H9 (cell line): ENCODE data around the gene LRMDA. TPM values are rescaled to one million over a fixed set of nuclear protein-coding genes. Genes with fewer than 3 reads are reported as not detected.

Experiments used
- DNase-seq: peaks from one replicate; pipeline ENCODE4 v3.0.0-alpha.2; 2017
- H2AFZ ChIP-seq: one replicate; pipeline ENCODE4 v1.6.1; 2013; ENCODE audit warnings: mild to moderate bottlenecking, low read length, control low read depth, moderate library complexity
- H2AK5ac ChIP-seq: 2 replicates; pipeline ENCODE4 v1.6.1; 2013; ENCODE audit warnings: low read length, control low read depth, mixed read lengths; ENCODE audit not compliant: insufficient read length
- H2BK120ac ChIP-seq: one replicate; pipeline ENCODE4 v1.6.1; 2013; ENCODE audit warnings: low read depth, mild to moderate bottlenecking, low read length, control low read depth, inconsistent platforms; ENCODE audit not compliant: poor library complexity, severe bottlenecking
- H2BK12ac ChIP-seq: 2 replicates; pipeline ENCODE4 v1.6.1; 2013; ENCODE audit warnings: low read length, control low read depth, mixed read lengths, low read depth; ENCODE audit not compliant: insufficient read length
- H2BK15ac ChIP-seq: 2 replicates; pipeline ENCODE4 v1.6.1; 2013; ENCODE audit warnings: low read depth, low read length, control low read depth
- H2BK20ac ChIP-seq: one replicate; pipeline ENCODE4 v1.6.1; 2013; ENCODE audit warnings: low read depth, mild to moderate bottlenecking, low read length, control low read depth, inconsistent platforms; ENCODE audit not compliant: poor library complexity, severe bottlenecking
- H2BK5ac ChIP-seq: 2 replicates; pipeline ENCODE4 v1.6.1; 2013; ENCODE audit warnings: low read length, control low read depth, mixed read lengths; ENCODE audit not compliant: insufficient read length
- H3K14ac ChIP-seq: 2 replicates; pipeline ENCODE4 v1.6.1; 2013; ENCODE audit warnings: low read length, control low read depth; ENCODE audit not compliant: insufficient read depth
- H3K18ac ChIP-seq: 2 replicates; pipeline ENCODE4 v1.6.1; 2013; ENCODE audit warnings: low read depth, mild to moderate bottlenecking, mixed read lengths, low read length, control low read depth; ENCODE audit not compliant: insufficient read length
- H3K23ac ChIP-seq: 2 replicates; pipeline ENCODE4 v1.6.1; 2013; ENCODE audit warnings: low read length, control low read depth, mixed read lengths, low read depth; ENCODE audit not compliant: insufficient read length
- H3K23me2 ChIP-seq: 2 replicates; pipeline ENCODE4 v1.6.1; 2013; ENCODE audit warnings: low read depth, mild to moderate bottlenecking, mixed read lengths, low read length, control low read depth; ENCODE audit not compliant: insufficient read length, poor library complexity, severe bottlenecking
- H3K27ac ChIP-seq: 2 replicates; pipeline ENCODE4 v1.5.1; 2013; ENCODE audit warnings: low read length, control low read depth, mixed read lengths, low read depth; ENCODE audit not compliant: insufficient read length
- H3K27me3 ChIP-seq: 2 replicates; pipeline ENCODE4 v1.6.1; 2013; ENCODE audit warnings: low read length, control low read depth, inconsistent platforms; ENCODE audit not compliant: insufficient read depth
- H3K4ac ChIP-seq: 2 replicates; pipeline ENCODE4 v1.6.1; 2013; ENCODE audit warnings: low read depth, mild to moderate bottlenecking, control low read depth, inconsistent platforms, low read length, moderate library complexity
- H3K4me1 ChIP-seq: 2 replicates; pipeline ENCODE4 v1.6.1; 2013; ENCODE audit warnings: low read length, control low read depth, inconsistent platforms; ENCODE audit not compliant: insufficient read depth
- H3K4me2 ChIP-seq: 2 replicates; pipeline ENCODE4 v1.6.1; 2013; ENCODE audit warnings: low read length, control low read depth, mixed read lengths; ENCODE audit not compliant: insufficient read length, insufficient read depth
- H3K56ac ChIP-seq: 2 replicates; pipeline ENCODE4 v1.6.1; 2013; ENCODE audit warnings: low read depth, mild to moderate bottlenecking, mixed read lengths, low read length, control low read depth; ENCODE audit not compliant: insufficient read length
- H3K79me1 ChIP-seq: 2 replicates; pipeline ENCODE4 v1.6.1; 2013; ENCODE audit warnings: low read depth, mild to moderate bottlenecking, moderate library complexity, low read length, control low read depth, inconsistent platforms; ENCODE audit not compliant: insufficient read depth, poor library complexity, severe bottlenecking
- H3K79me2 ChIP-seq: 2 replicates; pipeline ENCODE4 v1.6.1; 2013; ENCODE audit warnings: low read length, control low read depth, inconsistent platforms; ENCODE audit not compliant: insufficient read depth
- H3K9ac ChIP-seq: 2 replicates; pipeline ENCODE4 v1.6.1; 2013; ENCODE audit warnings: low read length, control low read depth, mixed read lengths; ENCODE audit not compliant: insufficient read length; ENCODE audit errors: extremely low read depth
- H3K9me3 ChIP-seq: one replicate; pipeline ENCODE4 v1.6.1; 2013; ENCODE audit warnings: low read depth, low read length, inconsistent platforms; ENCODE audit not compliant: control insufficient read depth
- H3T11ph ChIP-seq: one replicate; pipeline ENCODE4 v1.6.1; 2013; ENCODE audit warnings: mild to moderate bottlenecking, low read length, control low read depth, inconsistent platforms
- H4K20me1 ChIP-seq: one replicate; pipeline ENCODE4 v1.6.1; 2013; ENCODE audit not compliant: control insufficient read depth, insufficient read length, insufficient read depth
- H4K5ac ChIP-seq: 2 replicates; pipeline ENCODE4 v1.6.1; 2013; ENCODE audit warnings: low read depth, mild to moderate bottlenecking, mixed read lengths, low read length, control low read depth; ENCODE audit not compliant: insufficient read length
- H4K8ac ChIP-seq: replicated peaks from 2 replicates; pipeline ENCODE4 v1.6.1; 2013; ENCODE audit warnings: low read length, control low read depth, mixed read lengths, low read depth; ENCODE audit not compliant: insufficient read length
- H4K91ac ChIP-seq: 2 replicates; pipeline ENCODE4 v1.6.1; 2013; ENCODE audit warnings: low read depth, mild to moderate bottlenecking, moderate library complexity, mixed read lengths, low read length, control low read depth; ENCODE audit not compliant: insufficient read length
- H3K27ac Mint-ChIP-seq, 3 experiments: 2 replicates in 2 of 3; 3 replicates in 1 of 3; pipeline ENCODE4 v1.8.0; 2020 to 2021; ENCODE audit warnings: mixed read lengths in 3 of 3, mild to moderate bottlenecking in 1 of 3, moderate library complexity in 1 of 3
- H3K27me3 Mint-ChIP-seq: 2 replicates; pipeline ENCODE4 v1.8.0; 2021; ENCODE audit warnings: low read depth, mild to moderate bottlenecking, moderate library complexity, mixed read lengths
- H3K36me3 Mint-ChIP-seq, 3 experiments: 2 replicates in 2 of 3; 3 replicates in 1 of 3; pipeline ENCODE4 v1.8.0; 2020 to 2021; ENCODE audit warnings: low read depth in 3 of 3, mixed read lengths in 3 of 3; ENCODE audit not compliant: insufficient read depth in 1 of 3
- H3K4me1 Mint-ChIP-seq, 2 experiments: 2 replicates each; pipeline ENCODE4 v1.8.0; 2020; ENCODE audit warnings: mixed read lengths in 2 of 2
- H3K4me3 Mint-ChIP-seq, 2 experiments: 2 replicates in 1 of 2; 3 replicates in 1 of 2; pipeline ENCODE4 v1.8.0; 2020 to 2021; ENCODE audit warnings: mild to moderate bottlenecking in 2 of 2, mixed read lengths in 2 of 2, moderate library complexity in 1 of 2
- H3K9me3 Mint-ChIP-seq, 2 experiments: 2 replicates in 1 of 2; 3 replicates in 1 of 2; pipeline ENCODE4 v1.8.0; 2020; ENCODE audit warnings: mild to moderate bottlenecking in 2 of 2, mixed read lengths in 2 of 2, moderate library complexity in 1 of 2
- CTCF ChIP-seq: fragments of 200-600 bp; sonication (generic); conservative IDR thresholded peaks from 3 replicates; pipeline ENCODE4 v1.8.0; 2021; ENCODE audit warnings: antibody characterized with exemption, mild to moderate bottlenecking
- whole genome bisulfite sequencing: extraction: QIAGEN DNeasy Blood & Tissue Kit; methylation state at CpG from one replicate; pipeline ENCODE4 v1.1.7; 2013; ENCODE audit warnings: missing lambda C conversion rate, low lambda C conversion rate, mixed read lengths; ENCODE audit not compliant: insufficient read length; ENCODE audit errors: extremely low coverage; 5-methylcytosine and 5-hydroxymethylcytosine counted together
- total RNA-seq: library from RNA; stranded (reverse); gene quantifications from 2 replicates; pipeline ENCODE4 v1.2.1, GENCODE V29; 2021

The LRMDA gene
- total RNA-seq, 1 experiment from 2014 or later, result 1.8 TPM

- no peaks in the 10 kb centered on the region for H3K9me3 ChIP-seq
- H3K27me3 ChIP-seq, result no peaks in the 10 kb centered on the region
- no peak overlapping the region for H4K8ac ChIP-seq
- no peak overlapping the region for H3K56ac ChIP-seq
- Mint-ChIP-seq H3K4me3 (no peak overlapping the region), H3K4me1 (peaks cover 0 to 11% of the 10 kb centered on the region in 2 experiments; a peak in 2 of 4 replicates), H3K9me3 (no peaks in the 10 kb centered on the region), H3K36me3 (no peaks in the 10 kb centered on the region), H3K27ac (no peak overlapping the region), H3K27me3 (no peaks in the 10 kb centered on the region; the same call in 1 of the 2 replicates)
- no peak overlapping the region for H2BK15ac ChIP-seq
- H2AFZ ChIP-seq, result no peak overlapping the region
- no peak overlapping the region for H2BK20ac ChIP-seq
- H3K23me2 ChIP-seq, result no peaks in the 10 kb centered on the region
- no peak overlapping the region for H2AK5ac ChIP-seq
- H3K4me1 ChIP-seq, result no peaks in the 10 kb centered on the region; the same call in 1 of the 2 replicates
- no peak overlapping the region for H3K18ac ChIP-seq
- no peak for DNase-seq
- no peak overlapping the region for H3K4me2 ChIP-seq
- WGBS, result no CpG with 5 or more reads among the region's 6 CpGs
- H2BK12ac ChIP-seq, result no peak overlapping the region
- no peaks in the 10 kb centered on the region for H4K20me1 ChIP-seq
- no peak overlapping the region for H3K27ac ChIP-seq
- H2BK120ac ChIP-seq, result no peak overlapping the region
- H3T11ph ChIP-seq, result no peak overlapping the region
- H3K79me1 ChIP-seq, result no peaks in the 10 kb centered on the region
- TF ChIP-seq CTCF, result no peak
- no peak overlapping the region for H4K91ac ChIP-seq
- no peaks in the 10 kb centered on the region for H3K79me2 ChIP-seq
- H2BK5ac ChIP-seq, result no peak overlapping the region
- no peak overlapping the region for H3K9ac ChIP-seq
- H3K23ac ChIP-seq, result no peak overlapping the region
- no peak overlapping the region for H3K4ac ChIP-seq
- no peak overlapping the region for H4K5ac ChIP-seq
- no peak overlapping the region for H3K14ac ChIP-seq
These were observed 921.9 kb downstream of the LRMDA start for GRCh38 chr10:76353237-76353851.
